H9 (cell line): ENCODE results near the gene KRT8. TPM values are rescaled to one million over a fixed set of nuclear protein-coding genes. Genes with fewer than 3 reads are reported as not detected.

Experiments
- DNase-seq: peaks from one replicate; pipeline ENCODE4 v3.0.0-alpha.2; 2017
- H2AFZ ChIP-seq: one replicate; pipeline ENCODE4 v1.6.1; 2013; ENCODE audit warnings: mild to moderate bottlenecking, low read length, control low read depth, moderate library complexity
- H2AK5ac ChIP-seq: 2 replicates; pipeline ENCODE4 v1.6.1; 2013; ENCODE audit warnings: low read length, control low read depth, mixed read lengths; ENCODE audit not compliant: insufficient read length
- H2BK120ac ChIP-seq: one replicate; pipeline ENCODE4 v1.6.1; 2013; ENCODE audit warnings: low read depth, mild to moderate bottlenecking, low read length, control low read depth, inconsistent platforms; ENCODE audit not compliant: poor library complexity, severe bottlenecking
- H2BK12ac ChIP-seq: 2 replicates; pipeline ENCODE4 v1.6.1; 2013; ENCODE audit warnings: low read length, control low read depth, mixed read lengths, low read depth; ENCODE audit not compliant: insufficient read length
- H2BK15ac ChIP-seq: 2 replicates; pipeline ENCODE4 v1.6.1; 2013; ENCODE audit warnings: low read depth, low read length, control low read depth
- H2BK20ac ChIP-seq: one replicate; pipeline ENCODE4 v1.6.1; 2013; ENCODE audit warnings: low read depth, mild to moderate bottlenecking, low read length, control low read depth, inconsistent platforms; ENCODE audit not compliant: poor library complexity, severe bottlenecking
- H2BK5ac ChIP-seq: 2 replicates; pipeline ENCODE4 v1.6.1; 2013; ENCODE audit warnings: low read length, control low read depth, mixed read lengths; ENCODE audit not compliant: insufficient read length
- H3K14ac ChIP-seq: 2 replicates; pipeline ENCODE4 v1.6.1; 2013; ENCODE audit warnings: low read length, control low read depth; ENCODE audit not compliant: insufficient read depth
- H3K18ac ChIP-seq: 2 replicates; pipeline ENCODE4 v1.6.1; 2013; ENCODE audit warnings: low read depth, mild to moderate bottlenecking, mixed read lengths, low read length, control low read depth; ENCODE audit not compliant: insufficient read length
- H3K23ac ChIP-seq: 2 replicates; pipeline ENCODE4 v1.6.1; 2013; ENCODE audit warnings: low read length, control low read depth, mixed read lengths, low read depth; ENCODE audit not compliant: insufficient read length
- H3K23me2 ChIP-seq: 2 replicates; pipeline ENCODE4 v1.6.1; 2013; ENCODE audit warnings: low read depth, mild to moderate bottlenecking, mixed read lengths, low read length, control low read depth; ENCODE audit not compliant: insufficient read length, poor library complexity, severe bottlenecking
- H3K27ac ChIP-seq: 2 replicates; pipeline ENCODE4 v1.5.1; 2013; ENCODE audit warnings: low read length, control low read depth, mixed read lengths, low read depth; ENCODE audit not compliant: insufficient read length
- H3K27me3 ChIP-seq: 2 replicates; pipeline ENCODE4 v1.6.1; 2013; ENCODE audit warnings: low read length, control low read depth, inconsistent platforms; ENCODE audit not compliant: insufficient read depth
- H3K4ac ChIP-seq: 2 replicates; pipeline ENCODE4 v1.6.1; 2013; ENCODE audit warnings: low read depth, mild to moderate bottlenecking, control low read depth, inconsistent platforms, low read length, moderate library complexity
- H3K4me1 ChIP-seq: 2 replicates; pipeline ENCODE4 v1.6.1; 2013; ENCODE audit warnings: low read length, control low read depth, inconsistent platforms; ENCODE audit not compliant: insufficient read depth
- H3K4me2 ChIP-seq: 2 replicates; pipeline ENCODE4 v1.6.1; 2013; ENCODE audit warnings: low read length, control low read depth, mixed read lengths; ENCODE audit not compliant: insufficient read length, insufficient read depth
- H3K56ac ChIP-seq: 2 replicates; pipeline ENCODE4 v1.6.1; 2013; ENCODE audit warnings: low read depth, mild to moderate bottlenecking, mixed read lengths, low read length, control low read depth; ENCODE audit not compliant: insufficient read length
- H3K79me1 ChIP-seq: 2 replicates; pipeline ENCODE4 v1.6.1; 2013; ENCODE audit warnings: low read depth, mild to moderate bottlenecking, moderate library complexity, low read length, control low read depth, inconsistent platforms; ENCODE audit not compliant: insufficient read depth, poor library complexity, severe bottlenecking
- H3K79me2 ChIP-seq: 2 replicates; pipeline ENCODE4 v1.6.1; 2013; ENCODE audit warnings: low read length, control low read depth, inconsistent platforms; ENCODE audit not compliant: insufficient read depth
- H3K9ac ChIP-seq: 2 replicates; pipeline ENCODE4 v1.6.1; 2013; ENCODE audit warnings: low read length, control low read depth, mixed read lengths; ENCODE audit not compliant: insufficient read length; ENCODE audit errors: extremely low read depth
- H3K9me3 ChIP-seq: one replicate; pipeline ENCODE4 v1.6.1; 2013; ENCODE audit warnings: low read depth, low read length, inconsistent platforms; ENCODE audit not compliant: control insufficient read depth
- H3T11ph ChIP-seq: one replicate; pipeline ENCODE4 v1.6.1; 2013; ENCODE audit warnings: mild to moderate bottlenecking, low read length, control low read depth, inconsistent platforms
- H4K20me1 ChIP-seq: one replicate; pipeline ENCODE4 v1.6.1; 2013; ENCODE audit not compliant: control insufficient read depth, insufficient read length, insufficient read depth
- H4K5ac ChIP-seq: 2 replicates; pipeline ENCODE4 v1.6.1; 2013; ENCODE audit warnings: low read depth, mild to moderate bottlenecking, mixed read lengths, low read length, control low read depth; ENCODE audit not compliant: insufficient read length
- H4K8ac ChIP-seq: replicated peaks from 2 replicates; pipeline ENCODE4 v1.6.1; 2013; ENCODE audit warnings: low read length, control low read depth, mixed read lengths, low read depth; ENCODE audit not compliant: insufficient read length
- H4K91ac ChIP-seq: 2 replicates; pipeline ENCODE4 v1.6.1; 2013; ENCODE audit warnings: low read depth, mild to moderate bottlenecking, moderate library complexity, mixed read lengths, low read length, control low read depth; ENCODE audit not compliant: insufficient read length
- H3K27ac Mint-ChIP-seq, 3 experiments: 2 replicates in 2 of 3; 3 replicates in 1 of 3; pipeline ENCODE4 v1.8.0; 2020 to 2021; ENCODE audit warnings: mixed read lengths in 3 of 3, mild to moderate bottlenecking in 1 of 3, moderate library complexity in 1 of 3
- H3K27me3 Mint-ChIP-seq: 2 replicates; pipeline ENCODE4 v1.8.0; 2021; ENCODE audit warnings: low read depth, mild to moderate bottlenecking, moderate library complexity, mixed read lengths
- H3K36me3 Mint-ChIP-seq, 3 experiments: 2 replicates in 2 of 3; 3 replicates in 1 of 3; pipeline ENCODE4 v1.8.0; 2020 to 2021; ENCODE audit warnings: low read depth in 3 of 3, mixed read lengths in 3 of 3; ENCODE audit not compliant: insufficient read depth in 1 of 3
- H3K4me1 Mint-ChIP-seq, 2 experiments: 2 replicates each; pipeline ENCODE4 v1.8.0; 2020; ENCODE audit warnings: mixed read lengths in 2 of 2
- H3K4me3 Mint-ChIP-seq, 2 experiments: 2 replicates in 1 of 2; 3 replicates in 1 of 2; pipeline ENCODE4 v1.8.0; 2020 to 2021; ENCODE audit warnings: mild to moderate bottlenecking in 2 of 2, mixed read lengths in 2 of 2, moderate library complexity in 1 of 2
- H3K9me3 Mint-ChIP-seq, 2 experiments: 2 replicates in 1 of 2; 3 replicates in 1 of 2; pipeline ENCODE4 v1.8.0; 2020; ENCODE audit warnings: mild to moderate bottlenecking in 2 of 2, mixed read lengths in 2 of 2, moderate library complexity in 1 of 2
- CTCF ChIP-seq: fragments of 200-600 bp; sonication (generic); conservative IDR thresholded peaks from 3 replicates; pipeline ENCODE4 v1.8.0; 2021; ENCODE audit warnings: antibody characterized with exemption, mild to moderate bottlenecking
- WGBS: extraction: QIAGEN DNeasy Blood & Tissue Kit; methylation state at CpG from one replicate; pipeline ENCODE4 v1.1.7; 2013; ENCODE audit warnings: missing lambda C conversion rate, low lambda C conversion rate, mixed read lengths; ENCODE audit not compliant: insufficient read length; ENCODE audit errors: extremely low coverage; 5-methylcytosine and 5-hydroxymethylcytosine counted together
- total RNA-seq: library from RNA; stranded (reverse); gene quantifications from 2 replicates; pipeline ENCODE4 v1.2.1, GENCODE V29; 2021

KRT8 gene
- total RNA-seq, 1 experiment from 2014 or later = 244 TPM

- no peaks in the 10 kb centered on the region for H4K20me1 ChIP-seq
- Mint-ChIP-seq H3K27me3 (peaks cover 45% of the 10 kb centered on the region), H3K4me1 (peaks cover 10 to 21% of the 10 kb centered on the region in 2 experiments), H3K36me3 (no peaks in the 10 kb centered on the region), H3K4me3 (no peak overlapping the region), H3K27ac (no peak overlapping the region), H3K9me3 (no peaks in the 10 kb centered on the region)
- H2AFZ ChIP-seq = no peak overlapping the region
- no peak overlapping the region for H3K56ac ChIP-seq
- no peaks in the 10 kb centered on the region for H3K79me1 ChIP-seq
- H2BK12ac ChIP-seq = no peak overlapping the region
- DNase-seq = peak; percentile 88
- no peak overlapping the region for H3K4ac ChIP-seq
- H2BK5ac ChIP-seq = no peak overlapping the region
- no peak overlapping the region for H2BK20ac ChIP-seq
- H4K8ac ChIP-seq = no peak overlapping the region
- no peak overlapping the region for H3T11ph ChIP-seq
- no peak overlapping the region for H2BK15ac ChIP-seq
- no peak overlapping the region for H3K27ac ChIP-seq
- no peak overlapping the region for H4K5ac ChIP-seq
- no peak overlapping the region for H3K4me2 ChIP-seq
- no peak overlapping the region for H2AK5ac ChIP-seq
- no peak overlapping the region for H3K9ac ChIP-seq
- WGBS = no CpG with 5 or more reads among the region's 14 CpGs
- H3K9me3 ChIP-seq = no peaks in the 10 kb centered on the region
- H3K27me3 ChIP-seq = no peaks in the 10 kb centered on the region; the same call in 1 of the 2 replicates
- H3K23me2 ChIP-seq = peaks cover 3% of the 10 kb centered on the region
- no peak overlapping the region for H3K18ac ChIP-seq
- H3K4me1 ChIP-seq = no peaks in the 10 kb centered on the region
- H3K14ac ChIP-seq = no peak overlapping the region
- TF ChIP-seq CTCF = peak; percentile 97
- no peaks in the 10 kb centered on the region for H3K79me2 ChIP-seq
- H2BK120ac ChIP-seq = no peak overlapping the region
- no peak overlapping the region for H3K23ac ChIP-seq
- no peak overlapping the region for H4K91ac ChIP-seq
These were observed 34.2 kb downstream of the KRT8 start for GRCh38 chr12:52870361-52871290.
